ENCODE data around the gene SLCO4A1.

The SLCO4A1 gene

DNA sequence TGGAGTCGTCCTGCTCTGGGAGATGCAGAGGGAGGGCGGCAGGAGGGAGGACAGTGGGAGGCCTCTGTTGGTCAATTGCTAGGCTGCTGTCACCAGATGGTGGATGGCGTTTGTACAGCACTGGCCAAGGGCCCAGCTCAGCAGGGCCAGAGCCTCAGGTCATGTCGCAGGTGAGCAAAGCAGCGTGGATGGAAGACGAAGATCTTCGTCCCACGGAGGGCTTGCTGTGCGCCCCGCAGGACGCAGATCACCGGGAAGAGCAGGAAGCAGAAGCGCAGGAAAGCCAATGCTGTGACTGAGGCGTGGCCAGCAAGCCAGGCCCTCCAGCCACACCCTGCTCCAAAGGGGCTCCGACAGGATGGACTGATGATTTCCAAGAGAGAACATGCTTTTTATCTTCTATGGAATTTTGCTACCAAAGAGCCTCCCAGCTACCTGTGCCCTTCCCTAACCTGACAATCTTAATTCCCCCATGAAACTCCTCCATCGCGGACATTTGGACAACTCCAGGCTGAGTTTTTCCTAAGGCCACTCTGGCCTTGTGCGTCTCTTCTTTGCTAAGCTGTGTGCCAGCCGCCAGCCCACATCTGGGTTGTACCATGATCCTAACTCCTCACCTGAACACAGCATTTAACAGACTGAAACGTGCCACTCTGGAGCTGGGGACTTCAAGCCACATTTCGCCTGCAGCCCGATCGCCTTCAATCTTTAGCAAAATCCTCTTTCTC lies 3.5 kb upstream of the SLCO4A1 start:
- no peak for DNase-seq

DNA sequence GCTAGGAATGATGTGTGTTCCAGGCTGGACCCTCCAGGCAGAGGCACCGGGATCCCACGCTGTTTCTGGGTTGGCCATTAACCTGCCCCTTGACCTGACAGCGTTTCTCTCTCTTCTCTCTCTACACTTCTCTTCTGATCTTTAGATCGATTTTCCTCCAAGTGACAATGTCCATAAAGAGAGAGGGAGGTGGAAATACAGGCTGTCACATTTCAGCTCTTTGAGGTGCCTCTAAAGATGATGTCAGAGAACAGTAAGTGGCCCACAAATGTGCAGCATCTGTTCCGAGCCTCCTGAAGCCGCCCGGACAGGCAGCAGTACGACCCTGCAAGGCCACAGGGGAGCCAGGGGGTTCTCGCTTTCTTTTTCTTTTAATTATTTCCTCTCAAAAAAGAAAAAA lies 2.5 kb upstream of the SLCO4A1 start:
- DNase-seq = no peak

DNA sequence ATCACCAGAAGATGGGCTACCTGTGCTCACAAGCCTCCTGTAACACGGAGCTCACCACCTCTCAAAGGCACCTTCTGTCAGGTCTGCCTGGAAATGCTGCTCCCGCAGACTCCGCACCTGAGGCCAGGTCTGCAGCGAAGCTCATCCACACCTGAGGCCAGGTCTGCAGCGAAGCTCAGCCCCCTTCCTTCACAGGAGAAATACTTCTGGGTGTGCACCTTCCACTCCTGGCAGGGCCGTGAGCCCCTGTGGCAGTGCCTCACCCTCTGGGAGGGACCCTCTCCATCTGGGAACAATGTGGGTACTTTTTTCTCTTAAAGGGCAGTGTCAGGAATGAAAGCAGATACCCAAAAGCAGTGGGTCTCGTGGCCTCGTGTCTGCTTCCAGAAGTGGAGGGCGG lies 1.4 kb upstream of the SLCO4A1 start:
- no peak for DNase-seq

DNA sequence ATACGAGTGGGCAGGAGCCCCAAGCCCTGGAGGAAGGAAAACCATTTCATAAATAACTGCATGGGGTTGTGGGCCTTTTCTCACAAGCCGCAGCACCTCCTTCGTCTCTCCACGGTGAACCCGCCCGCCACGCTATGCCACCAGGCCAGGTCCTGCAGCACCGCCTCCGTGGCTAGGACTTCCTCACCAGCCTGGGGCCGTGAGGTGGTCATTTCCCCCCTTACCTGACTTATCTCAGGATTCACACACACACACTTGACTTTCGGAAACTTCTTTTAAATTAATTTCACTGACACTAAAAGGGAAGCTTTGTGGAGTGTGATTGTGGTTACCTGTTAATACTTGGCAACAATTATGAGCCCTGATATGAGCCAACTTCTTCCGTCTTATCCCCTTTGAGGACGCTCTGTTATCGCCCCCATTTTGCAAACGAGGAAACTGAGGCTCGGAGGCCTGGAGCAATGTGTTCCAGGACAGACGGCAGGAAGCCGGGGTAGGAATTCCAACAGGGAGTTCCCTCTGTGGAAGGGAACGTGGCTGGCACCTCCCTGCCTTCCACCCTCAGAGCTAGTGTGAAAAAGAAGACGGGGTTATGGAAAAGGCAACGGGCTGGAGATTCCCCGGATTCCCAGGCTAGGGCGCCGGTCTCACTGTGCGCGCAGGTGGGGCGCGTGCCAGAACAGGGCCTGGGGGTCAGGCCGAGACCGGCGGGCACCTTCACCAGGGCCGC lies 817 bp upstream of the SLCO4A1 start:
- DNase-seq = no peak

DNA sequence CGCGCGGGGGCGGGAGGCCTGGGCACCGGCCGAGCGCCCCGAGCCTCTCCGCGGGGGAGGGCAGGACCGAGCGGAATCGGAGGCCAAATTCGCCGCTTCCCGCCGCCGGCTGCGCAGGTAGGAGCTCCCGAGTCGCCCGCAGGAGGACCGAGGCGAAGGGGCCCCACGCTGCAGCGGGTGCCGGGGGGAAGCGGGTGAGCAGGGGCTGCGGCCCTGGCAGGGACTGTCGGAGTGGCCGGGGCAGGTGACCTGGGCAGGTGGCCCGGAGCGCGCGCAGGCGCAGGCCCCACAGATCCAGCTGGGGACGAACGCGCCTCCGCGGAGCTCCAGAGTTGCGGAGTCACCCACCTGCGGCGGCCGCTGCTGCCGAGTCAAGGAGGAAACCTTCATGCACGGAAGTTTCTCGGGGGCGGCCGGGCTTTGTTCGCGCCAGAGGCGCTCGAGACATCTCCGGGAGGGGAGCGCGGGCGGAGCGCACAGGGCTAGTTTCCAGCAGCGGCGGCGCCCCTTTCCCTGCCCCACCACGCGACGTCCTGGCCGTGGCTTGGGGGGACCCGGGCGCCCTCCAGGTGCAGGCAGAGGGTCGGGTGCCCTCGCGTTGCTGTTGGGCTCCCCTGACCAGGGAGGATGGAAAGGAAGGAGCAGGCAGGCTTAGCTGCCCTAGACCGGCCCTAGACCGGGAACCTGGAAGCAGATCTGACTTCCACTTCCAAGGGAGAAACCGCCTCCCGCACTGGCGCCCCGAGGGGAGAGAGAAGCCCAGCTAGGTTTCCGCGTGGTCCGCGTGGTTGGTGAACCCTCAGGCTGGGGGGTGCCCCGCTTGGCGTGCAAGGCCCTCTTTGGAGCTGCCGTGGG lies 590 bp downstream of the SLCO4A1 start:
- DNase-seq = no peak

DNA sequence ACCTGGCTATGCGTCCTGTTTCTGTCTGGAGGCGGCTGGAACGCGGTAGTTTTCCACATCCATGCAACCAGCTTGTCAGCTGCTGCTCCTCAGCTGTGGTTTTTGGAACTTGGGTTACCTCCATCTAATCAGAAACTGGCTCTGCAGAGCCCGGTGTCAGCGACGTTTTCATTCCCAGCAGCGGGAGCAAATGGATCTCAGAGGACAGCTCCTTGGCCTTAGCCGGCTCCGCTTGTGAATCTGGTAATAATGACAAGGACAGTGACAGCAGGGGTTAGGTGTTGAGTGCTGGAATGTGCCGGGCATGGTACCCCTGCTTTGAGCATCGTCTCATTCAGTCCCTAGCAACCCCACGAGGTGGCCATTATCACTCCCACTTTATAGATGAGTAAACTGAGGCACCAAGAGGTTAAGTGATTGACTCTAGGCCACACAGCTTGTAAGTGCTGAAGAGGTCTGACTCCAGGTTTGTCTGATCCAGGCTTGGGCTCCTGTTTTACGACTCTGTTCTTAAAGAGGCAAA lies 1.3 kb downstream of the SLCO4A1 start:
- no peak for DNase-seq

DNA sequence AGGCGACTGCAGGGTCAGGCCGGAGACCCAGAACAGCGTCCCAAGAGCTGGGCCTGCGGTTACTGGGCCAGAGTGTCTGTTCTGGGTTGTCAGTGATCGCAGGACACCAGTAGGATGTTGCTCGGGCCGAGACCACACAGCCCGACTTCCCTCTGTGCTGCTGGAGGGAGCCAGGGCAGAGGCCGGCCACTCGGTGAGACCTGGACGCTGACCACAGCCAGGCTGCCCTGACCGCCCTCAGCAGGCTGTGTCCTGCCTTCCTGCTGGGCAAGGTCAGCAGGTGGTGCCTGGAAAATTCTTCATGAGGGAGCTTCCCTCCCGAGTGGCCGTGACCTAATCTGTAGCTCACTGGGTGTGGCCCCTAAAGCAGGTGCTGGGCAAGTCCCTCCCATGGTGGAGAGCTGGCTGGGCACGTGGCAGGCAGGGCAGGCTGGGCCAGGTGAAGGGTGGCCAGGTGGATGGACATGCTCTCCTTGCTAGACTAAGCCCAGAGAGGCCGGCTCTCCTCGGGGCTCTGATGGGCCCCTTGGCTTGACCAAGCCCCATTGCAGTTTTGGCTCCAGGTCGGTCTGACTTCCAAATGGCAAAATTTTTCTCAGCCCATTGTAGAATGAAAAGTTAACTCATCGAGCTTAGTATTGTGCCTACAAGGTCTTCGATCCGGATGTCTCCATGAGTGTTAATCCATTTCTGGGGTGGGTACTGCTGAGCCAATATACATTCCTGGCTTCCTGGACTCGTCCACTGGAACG lies 1.9 kb downstream of the SLCO4A1 start:
- no peak for DNase-seq

DNA sequence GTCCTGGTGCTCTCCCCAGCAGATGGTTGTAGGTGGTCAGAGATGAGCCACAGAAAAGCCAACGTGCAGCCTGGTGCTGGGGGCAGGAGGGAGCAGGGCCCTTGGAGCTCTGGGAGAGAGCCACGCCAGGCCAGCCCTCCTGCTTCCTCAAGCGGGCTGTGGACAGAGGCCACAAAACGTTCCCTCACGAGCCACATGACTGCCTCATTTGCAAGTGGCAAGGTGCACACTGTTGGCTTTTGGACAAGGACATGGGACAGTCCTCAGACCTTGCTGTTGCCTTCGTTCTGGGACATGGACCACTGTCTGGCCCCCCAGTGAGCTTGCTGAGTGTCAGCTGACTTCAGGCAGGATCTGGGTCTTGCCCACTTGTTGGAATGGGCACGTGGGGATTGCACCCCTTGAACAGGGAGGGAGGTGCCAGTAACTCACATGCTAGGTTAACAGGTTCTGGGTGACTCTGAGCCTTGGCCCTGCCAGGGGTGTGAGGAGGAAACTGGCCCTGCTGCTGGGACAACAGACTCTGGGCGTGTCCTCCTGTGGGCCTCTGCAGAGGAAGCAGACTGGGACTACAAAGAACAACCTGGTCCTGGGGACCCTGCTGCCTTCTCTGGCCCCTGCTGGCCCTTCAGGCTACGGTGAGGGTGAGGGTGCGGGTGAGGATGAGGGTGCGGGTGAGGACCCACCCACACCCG lies 2.6 kb downstream of the SLCO4A1 start:
- DNase-seq = no peak

DNA sequence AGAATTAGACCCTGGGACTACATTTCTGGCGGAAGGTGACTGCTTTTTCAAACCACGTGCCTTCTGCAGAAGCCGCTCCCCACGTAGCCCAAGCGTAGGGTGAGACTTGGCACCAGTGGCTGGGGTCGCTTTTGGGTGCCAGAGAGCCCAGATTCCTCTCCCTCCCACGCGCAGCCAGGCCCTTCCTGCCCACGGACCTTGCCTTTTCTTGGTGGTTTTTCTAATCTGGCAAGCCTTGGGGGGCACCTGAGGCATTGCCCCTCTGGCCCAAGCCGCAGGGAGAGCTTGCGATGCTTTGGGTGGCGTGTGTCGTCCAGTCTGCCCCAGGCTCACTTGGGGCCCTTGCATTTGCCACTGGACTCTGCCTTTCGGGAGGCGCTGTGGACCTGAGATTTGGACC lies 3.3 kb downstream of the SLCO4A1 start:
- no peak for DNase-seq

DNA sequence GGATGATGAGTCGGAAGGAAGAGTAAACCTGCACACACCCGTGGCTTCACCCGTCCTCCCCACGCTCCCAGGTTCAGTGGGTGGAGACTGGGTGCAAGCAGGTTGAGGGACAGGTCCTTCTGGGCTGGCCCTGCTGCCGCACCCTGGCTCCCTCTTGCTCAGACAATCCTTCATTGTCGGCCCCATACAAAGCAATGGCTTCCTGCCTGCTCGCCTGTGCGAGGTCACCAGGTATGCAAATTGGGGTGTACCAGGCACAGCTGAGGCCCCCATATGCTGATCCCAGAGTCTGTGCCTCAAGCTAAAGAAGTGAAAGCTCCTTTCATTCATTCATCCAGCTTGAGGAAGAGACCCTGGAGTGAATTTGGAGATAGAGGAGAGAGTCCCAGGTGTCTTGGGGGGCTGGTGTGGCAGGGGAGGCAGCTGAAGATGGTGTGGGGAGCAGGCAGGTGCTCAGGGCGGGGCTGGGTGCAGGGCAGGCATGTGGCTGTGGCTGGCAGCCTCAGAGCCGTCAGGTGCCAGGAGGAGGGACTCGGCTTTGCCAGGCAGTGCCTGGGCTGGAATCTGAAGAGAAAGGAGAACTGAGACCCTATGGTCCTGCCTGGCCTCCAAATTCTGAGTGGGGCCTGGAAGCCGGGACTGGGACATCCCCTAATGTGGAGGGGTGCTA lies 4.7 kb downstream of the SLCO4A1 start:
- no peak for DNase-seq

DNA sequence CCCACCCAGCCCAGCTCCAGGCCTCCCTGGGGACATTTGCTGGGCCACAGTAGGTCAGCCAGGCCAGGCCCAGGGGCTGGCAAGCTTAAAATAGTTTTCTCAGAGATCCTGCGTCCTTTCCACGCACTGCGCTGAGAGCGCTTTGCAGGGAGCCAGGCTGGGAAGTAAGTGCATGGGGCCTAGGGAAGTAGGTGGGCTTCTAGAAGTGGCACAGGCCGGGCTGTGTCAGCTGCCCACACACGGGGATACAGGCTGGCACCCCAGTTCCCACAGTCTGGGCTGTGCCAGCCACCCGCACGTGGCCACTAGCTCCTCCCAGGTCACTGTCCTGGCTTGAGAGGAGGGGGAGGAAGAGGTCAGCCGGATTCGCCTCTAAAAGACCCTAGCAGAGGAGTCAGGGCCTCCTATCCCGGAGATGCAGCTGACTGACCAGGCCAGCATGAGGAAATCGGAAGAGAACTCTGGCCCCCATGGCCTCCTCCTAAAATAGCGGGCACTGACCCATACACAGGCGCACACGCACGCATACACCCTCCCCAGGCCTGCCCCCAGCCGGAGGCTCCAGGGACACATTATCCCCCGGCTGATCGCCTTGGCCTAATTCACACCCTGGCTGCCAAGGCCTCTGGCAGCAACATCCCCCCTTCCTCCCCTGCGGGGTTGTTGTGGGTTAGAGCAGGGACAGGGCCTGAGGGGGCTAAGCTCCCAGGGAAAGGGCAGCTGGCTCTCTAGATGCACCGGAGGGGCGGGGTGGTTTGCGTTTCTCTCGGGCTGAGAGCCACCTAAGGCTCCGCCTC lies 5.4 kb downstream of the SLCO4A1 start:
- DNase-seq = no peak

DNA sequence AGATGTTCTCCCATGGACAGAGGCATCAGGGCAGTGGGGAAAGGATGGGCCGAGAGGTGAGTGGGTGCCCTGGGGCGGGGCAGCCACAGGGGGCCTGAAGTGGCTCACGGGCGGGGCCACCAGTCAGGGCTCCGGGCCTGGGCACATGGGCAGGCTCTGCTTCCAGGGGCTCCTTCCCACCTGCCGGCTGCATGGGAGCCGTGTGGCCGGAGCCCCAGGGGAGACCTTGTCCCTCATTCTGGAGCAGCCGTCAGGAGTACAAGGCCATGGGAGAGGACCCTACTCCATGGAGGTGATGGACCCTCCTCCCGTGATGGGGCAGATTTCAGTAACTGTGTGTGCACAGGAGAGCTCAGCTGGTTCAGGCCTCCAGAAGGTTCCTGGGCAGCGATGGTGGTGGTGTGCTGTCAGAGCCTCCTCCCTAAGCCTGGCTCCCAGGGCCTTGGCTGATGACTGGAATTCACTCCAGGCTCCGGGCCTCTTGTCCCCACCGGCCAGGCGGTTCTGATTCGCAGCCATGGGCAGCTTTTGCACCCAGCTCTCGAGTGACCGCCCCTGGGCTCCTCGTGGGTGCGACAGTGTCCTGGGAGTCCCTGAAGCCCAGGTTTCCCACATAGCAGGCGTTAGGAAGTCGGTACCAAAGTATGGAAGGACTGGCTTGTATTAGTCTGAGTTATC lies 6.2 kb downstream of the SLCO4A1 start:
- no peak for DNase-seq

DNA sequence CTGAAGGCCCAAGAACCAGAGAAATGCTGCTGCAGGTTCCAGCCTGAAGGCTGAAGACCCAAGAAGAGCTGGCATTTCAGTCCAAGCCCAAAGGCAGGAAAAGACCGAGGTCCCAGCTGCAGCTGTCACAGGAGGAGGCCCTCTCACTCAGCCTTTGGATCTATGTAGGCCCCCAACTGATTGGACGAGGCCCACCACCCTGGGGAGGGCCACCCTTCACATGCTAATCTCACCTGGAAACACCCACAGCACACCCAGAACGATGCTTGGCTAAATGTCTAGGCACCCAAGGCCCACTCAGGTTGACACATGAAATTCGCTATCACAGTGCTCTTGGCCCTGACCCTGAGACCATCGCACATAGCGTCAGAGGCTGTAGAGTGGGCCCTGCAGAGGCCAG lies 6.8 kb downstream of the SLCO4A1 start:
- no peak for DNase-seq

DNA sequence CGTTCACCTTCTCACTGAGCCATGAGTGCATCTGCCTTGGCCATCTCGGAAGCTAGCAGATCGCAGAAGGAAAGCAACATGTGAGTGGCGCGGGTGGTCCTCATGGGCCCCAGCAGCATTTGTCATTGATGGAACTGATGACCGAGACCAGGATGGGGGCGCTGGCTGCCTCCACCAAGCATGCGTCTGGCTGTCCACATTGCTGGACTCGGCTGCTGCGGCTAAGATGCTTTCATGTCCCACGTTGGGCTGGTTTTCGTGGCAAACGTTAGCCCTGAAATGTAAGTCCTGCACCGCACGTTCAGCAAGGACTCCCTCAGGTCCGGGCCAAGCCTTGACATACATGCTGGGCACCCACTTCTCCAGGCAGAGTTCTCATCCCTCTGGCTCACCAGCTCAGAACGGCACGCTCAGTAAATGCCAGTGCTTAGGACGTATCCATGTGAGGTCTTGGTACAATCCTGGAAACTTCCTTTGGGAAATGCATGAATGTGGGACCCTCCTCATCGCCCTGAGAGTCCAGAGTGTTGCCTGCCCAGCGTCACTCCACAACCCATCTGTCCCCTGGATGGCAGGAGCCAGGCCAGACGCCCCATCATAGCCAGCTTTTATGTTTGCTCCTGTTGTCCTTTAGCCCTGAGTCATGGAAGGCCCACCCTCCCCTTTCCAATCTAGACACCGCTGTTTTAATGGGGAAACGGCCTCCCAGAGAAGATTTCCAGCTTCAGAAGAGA lies 8.4 kb downstream of the SLCO4A1 start:
- DNase-seq = no peak

DNA sequence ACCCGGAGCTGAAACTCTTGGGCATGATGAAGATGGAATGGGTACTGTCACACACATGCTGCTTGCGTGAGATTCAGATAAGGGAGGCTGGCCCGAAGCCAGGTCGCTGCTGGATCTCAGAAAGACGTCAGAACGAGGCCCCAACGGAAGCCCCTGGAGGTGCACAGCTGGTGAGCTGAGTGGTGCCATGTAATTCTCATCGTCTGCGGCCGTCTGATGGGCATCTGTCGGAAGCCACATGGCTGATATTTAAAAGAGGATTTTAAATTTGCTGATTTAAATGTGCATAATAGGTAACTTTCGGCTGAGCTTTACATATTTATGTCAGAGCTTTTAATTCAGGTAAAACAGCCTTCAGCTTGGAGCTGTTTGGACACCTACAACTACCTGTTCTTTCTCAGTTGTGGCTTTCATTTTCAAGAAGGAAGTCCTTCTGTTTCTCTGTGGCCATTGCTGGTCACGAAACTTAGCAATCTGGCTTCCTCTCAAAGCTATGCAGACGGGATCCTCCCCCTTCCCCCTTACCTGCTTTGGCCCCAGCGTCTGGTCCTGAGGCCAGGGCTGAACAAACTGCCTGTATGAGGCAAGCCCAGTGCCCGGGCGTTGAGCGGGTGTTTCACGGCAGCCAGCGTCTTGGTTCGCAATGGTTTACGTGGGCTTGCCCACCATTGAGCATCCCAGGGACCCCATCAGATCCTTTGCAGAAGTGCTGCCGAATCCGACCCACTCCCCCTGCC lies 9.2 kb downstream of the SLCO4A1 start:
- no peak for DNase-seq

DNA sequence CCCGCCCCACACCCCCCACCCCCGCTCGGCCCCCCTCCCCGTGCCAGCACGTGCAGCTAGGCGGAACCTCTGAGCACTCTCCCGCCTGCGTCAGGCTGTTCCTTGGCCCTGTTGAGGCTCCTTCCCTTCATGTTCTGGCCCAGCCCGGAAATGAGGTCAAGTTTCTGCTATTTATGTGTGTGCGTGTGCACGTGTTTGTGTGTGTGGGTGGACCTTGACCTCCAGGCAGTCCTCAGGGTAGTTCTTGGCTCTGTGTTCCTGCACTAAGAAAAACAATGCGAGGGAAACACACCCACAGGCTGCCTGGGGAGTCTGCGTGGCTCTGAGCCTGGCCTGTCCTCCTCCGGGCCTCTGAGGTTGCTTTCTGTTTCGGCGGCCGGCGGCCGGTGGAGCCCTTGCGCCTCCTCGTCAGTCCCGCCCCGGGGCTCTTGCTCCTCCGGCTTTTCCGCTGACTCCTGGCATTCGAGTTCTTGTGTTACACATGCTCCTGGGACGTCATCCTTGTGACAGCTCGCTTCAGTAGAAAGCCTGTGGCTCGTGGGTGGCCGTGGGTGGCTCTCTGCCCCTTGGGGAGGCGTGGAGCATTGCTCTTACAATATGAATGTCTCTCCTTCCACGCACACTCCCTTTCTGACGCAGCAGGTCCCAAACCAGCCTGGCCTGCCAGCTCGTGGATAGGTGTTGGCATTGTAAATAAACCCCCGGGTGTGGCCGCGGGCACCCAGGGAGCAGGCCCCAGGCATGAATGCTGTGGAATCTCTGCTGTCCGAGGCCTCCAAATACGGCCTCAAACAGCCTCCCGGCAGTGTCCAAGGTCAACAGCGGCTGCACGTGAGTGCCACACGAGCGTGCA lies 10.0 kb downstream of the SLCO4A1 start:
- DNase-seq = no peak

DNA sequence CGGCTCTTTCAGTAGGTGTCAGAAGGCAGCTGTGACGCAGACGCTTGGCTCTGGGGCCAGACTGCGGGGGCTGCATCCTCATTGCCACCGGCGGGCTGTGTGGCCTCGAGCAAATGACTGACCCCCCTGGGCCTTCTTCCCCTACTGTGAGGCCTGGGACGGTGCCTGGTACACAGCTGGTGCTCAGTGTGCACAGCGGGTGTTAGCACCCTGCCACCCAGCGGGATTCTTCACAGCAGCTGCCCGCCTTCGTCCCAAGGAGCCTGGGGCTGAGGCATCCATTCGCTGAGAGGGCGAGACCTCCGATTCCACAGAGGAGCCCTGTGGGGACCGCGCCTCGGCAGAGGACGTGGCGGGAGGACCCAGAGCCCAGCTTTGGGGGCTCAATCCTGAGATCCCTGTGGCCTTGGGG lies 10.6 kb downstream of the SLCO4A1 start:
- no peak for DNase-seq

DNA sequence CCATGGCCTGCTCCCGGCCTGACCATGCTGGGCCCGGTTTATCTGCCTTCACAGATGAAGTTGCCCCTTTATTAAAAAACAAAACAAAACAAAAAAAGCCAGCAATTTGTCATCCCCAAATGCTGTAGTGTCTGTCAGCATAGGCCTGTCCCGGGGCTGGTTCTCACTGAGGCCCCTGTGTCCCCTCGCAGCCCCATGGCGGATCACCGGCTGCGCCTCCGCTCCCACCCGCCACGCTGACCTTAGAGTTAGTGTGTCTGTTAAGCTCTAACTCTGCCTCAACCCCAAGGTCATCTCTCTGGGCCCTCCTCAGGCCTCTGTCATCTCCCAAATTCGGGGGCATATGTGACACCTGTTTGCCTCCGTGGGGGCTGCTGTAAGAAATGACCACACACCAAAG lies 11.1 kb downstream of the SLCO4A1 start:
- no peak for DNase-seq
